Ovary (tissue), 9 donors: ENCODE data around the gene CRPPA. TPM values are rescaled to one million over a fixed set of nuclear protein-coding genes. Genes with fewer than 3 reads are reported as not detected.

Source experiments
- polyA plus RNA-seq, 2 donors: library from polyadenylated mRNA; stranded (reverse); fragments of 200-250 nt in 1 of 2; fragments of 350-450 nt in 1 of 2; fragmentation: Illumina TruSeq in 1 of 2; extraction: RNeasy Lipid Tissue Mini Kit (QIAGEN cat#74804) in 1 of 2; gene quantifications; one replicate each; pipeline ENCODE4 v1.2.3, GENCODE V29; 2013 to 2014
- small RNA-seq: library from RNA; depleted of rRNA; stranded (forward); fragments of <200 nt; gene quantifications from one replicate; pipeline ENCODE3, GENCODE V24; 2016
- total RNA-seq, 7 donors: library from RNA; depleted of rRNA in 2 of 7; stranded (reverse); fragments of >200 nt in 2 of 7; fragmentation: NEBNext Ultra II Directional in 3 of 7; extraction: Animal tissue kit (Norgen Biotek cat#: 25700) in 3 of 7; gene quantifications; one replicate each; pipeline versions ENCODE4 v1.1.0 to v1.2.4, GENCODE V29; 2016 to 2023
- donor health status: DM: no; HTN: no; CAD: no; lungs with moderate emphysema.
- donor health status: DM: no; HTN: no; CAD: no.
- donor health status: Bipolar disorder and iron deficiency.
- donor health status: DM: yes; HTN: yes; CAD: no.
- donor health status: DM: no; HTN: no; CAD: no.
- donor health status: DM: yes; HTN: yes; CAD: no.

The CRPPA gene
- total and polyA plus RNA-seq, 9 donors, result 0.68 to 5.2 (median 3.2) TPM

Small RNA genes within 50 kb of the gene (small RNA-seq; reads per million reads assigned to genes)
- not detected for gene AC005014.3

Other genes with a start within 250 kb of the CRPPA start
- 10 to 100 TPM in 1 of 7 donors, 1 to 10 TPM in 1, under 1 TPM in 4, not detected in 1; 0.33 to 10.3 (median 0.81) TPM for gene SOSTDC1, start 44.2 kb upstream of the CRPPA start, total RNA-seq
- under 1 TPM; 0.12 to 0.58 TPM for gene SOSTDC1, start 44.2 kb upstream of the CRPPA start, polyA plus RNA-seq
- not detected for gene LRRC72, start 105.3 kb upstream of the CRPPA start, total RNA-seq
- gene LRRC72, start 105.3 kb upstream of the CRPPA start, polyA plus RNA-seq, result not detected
- gene ANKMY2, start 224.2 kb upstream of the CRPPA start, total RNA-seq, result 10 to 100 TPM in 6 of 7 donors, 1 to 10 TPM in 1; 9.9 to 26.2 (median 21.7) TPM
- gene ANKMY2, start 224.2 kb upstream of the CRPPA start, polyA plus RNA-seq, result 10 to 100 TPM; 14.7 to 26.5 TPM
- 10 to 100 TPM; 17.2 to 41.0 (median 22.5) TPM for gene BZW2, start 224.6 kb upstream of the CRPPA start, total RNA-seq
- gene BZW2, start 224.6 kb upstream of the CRPPA start, polyA plus RNA-seq, result 10 to 100 TPM; 18.6 to 23.2 TPM